Stimulated activated CD4-positive, alpha-beta T cell treated with anti-CD3 and anti-CD28 coated beads, TNF-alpha, amount 100 ng/mL, for 48 hours (primary cell): ENCODE measurements around the gene FCGR2B.
"Not testable (repeated sequence)": the region's sequence is repeated elsewhere in the genome, so short reads cannot be mapped to it uniquely, and the experiment has no call there.

Experiments used
- DNase-seq, 3 donors: peaks; one replicate each; pipeline ENCODE4 v3.0.0-alpha.2; 2020; ENCODE audit warnings: low read depth in 3 of 3

FCGR2B gene

DNA sequence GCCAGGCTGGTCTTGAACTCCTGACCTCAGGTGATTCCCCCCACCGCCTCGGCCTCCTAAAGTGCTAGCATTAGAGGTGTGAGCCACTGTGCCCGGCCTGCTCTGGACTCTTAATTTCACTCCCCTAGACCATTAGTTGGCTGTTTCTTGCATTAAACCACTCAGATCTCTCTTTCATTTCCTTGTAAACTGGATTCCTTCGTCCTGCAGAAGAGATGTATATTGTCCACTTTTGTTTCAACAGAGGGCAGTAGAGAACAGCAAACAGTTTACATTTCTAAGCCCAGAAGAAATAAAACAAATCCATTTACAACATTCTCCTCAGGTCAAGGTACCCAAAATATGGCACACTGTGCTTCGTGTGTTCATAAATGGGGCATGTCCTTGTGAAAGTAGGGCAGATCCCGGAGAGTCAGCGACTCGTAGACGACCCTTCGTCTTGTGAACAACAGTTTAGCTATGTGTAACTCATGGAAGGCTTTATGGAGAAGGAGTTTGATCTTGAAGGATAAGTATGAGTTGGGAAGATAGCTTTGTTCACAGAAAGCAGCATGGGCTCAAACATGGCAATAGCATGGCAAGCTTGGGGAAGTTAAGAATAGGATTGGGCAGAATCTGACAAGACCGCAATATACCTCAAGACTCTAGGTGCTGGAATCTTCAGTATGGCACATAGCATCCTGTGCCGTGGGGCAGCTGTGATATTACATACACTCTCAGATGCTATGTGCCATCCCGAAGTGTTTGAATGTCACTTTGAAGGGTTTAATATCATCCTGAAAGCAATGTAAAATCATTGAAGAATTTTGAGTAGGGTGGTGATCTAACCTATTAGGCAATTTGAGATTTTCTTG is 15.2 kb upstream of the FCGR2B start:
- DNase-seq: not testable (repeated sequence)

DNA sequence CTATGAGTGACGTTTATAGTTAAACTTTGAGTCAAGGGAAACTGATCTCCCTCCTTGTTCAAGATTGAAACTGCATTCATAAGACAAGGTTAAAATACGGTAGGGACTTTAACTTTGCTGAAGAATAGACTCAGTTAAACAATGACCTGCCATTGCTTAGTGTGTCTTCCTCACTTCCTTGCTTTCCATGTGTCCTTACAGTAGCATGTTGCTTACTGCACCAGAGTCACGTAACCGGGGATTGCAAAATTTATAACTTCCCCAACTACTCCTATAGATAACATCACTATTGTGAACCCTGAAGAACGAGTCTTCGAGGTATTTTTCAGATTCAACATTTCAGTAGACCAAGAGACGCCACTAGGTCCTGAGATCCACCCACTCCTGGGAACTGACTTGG is 9.4 kb upstream of the FCGR2B start:
- not testable (repeated sequence) for DNase-seq

DNA sequence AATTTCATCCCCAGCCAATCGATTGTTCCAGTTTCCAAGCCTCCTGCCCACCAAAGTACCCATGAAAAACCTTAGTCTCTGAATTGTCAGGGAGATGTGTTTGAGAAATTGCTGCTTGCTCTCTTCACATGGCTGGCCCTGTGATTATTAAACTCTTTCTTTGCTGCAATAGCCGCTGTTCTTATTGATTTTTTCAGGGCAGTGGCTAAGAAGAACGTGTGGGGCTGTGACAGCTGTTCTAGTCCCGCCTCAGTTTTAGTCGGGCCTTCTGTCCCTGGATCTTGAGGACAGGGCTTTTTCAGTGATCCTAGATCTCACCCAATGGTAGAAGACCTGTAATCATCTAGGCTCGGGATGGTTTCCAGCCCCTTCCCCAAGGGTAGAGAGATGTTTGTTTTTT is 9.0 kb upstream of the FCGR2B start:
- DNase-seq: not testable (repeated sequence)

DNA sequence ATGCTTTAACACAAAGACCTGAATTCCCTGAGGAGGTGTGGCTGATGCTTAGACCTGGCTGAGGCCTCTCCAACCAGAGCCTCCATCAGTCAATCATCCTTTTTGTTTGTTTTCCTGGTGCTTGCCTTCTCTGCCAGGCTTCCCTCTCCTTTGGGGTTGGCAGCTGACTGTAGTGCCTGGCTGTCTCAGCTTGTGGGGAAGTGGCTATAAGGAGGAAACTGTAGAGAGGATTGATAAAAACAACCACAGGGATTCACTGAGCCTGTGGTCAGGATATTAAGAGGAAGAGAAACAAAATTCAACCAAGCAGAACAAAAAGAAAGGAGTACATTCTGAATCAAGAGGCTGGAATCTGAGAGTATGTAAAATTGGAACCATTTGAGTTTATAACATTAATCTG is 4.4 kb upstream of the FCGR2B start:
- not testable (repeated sequence) for DNase-seq

GRCh38 chr1:161661660-161662311 is 1.2 kb upstream of the FCGR2B start:
- DNase-seq: not testable (repeated sequence)

DNA sequence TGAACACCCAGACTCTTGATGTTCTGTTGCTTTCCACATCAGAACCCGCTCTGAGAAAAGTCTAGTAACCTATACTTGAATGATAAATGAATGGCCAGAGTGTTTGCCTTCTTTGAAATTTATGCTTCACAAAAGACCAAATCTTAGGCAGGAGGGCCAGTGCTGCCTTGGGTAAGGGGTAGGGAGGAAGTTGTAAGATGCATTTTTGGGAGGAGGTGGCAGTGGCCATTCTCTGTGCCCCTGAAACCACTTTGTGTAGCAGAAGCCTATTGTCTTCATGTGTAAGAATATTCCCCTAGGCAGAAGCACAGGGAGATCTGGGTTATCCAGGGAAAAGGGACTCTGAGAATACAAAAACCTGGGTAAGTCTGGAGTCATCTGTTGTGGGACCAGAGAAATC is 626 bp downstream of the FCGR2B start:
- not testable (repeated sequence) for DNase-seq

GRCh38 chr1:161664689-161665088 is 1.7 kb downstream of the FCGR2B start:
- DNase-seq: not testable (repeated sequence)

- DNase-seq: not testable (repeated sequence)
Measured at GRCh38 chr1:161671045-161672020, 8.4 kb downstream of the FCGR2B start.

DNA sequence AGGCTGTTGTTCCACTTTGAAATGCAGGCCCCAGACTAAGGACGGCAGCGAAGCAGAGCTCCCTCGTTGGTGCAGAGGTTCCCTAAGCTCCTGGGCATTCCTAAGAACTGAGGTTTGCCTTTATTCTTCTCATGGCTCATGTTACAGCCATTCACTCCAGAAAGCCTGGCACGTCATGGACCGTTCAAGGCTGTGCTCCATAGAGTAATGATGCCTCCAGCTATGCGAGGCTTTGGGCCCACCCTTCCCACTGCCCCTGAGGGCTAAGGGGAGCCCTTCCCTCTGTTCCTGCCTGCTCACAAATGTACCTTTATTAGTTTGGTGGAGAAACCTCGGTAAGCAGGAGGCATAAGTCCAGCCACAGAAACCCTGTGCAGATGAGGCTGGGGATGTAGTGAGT is 10.5 kb downstream of the FCGR2B start:
- not testable (repeated sequence) for DNase-seq

- not testable (repeated sequence) for DNase-seq
Measured at GRCh38 chr1:161674447-161674846, 11.5 kb downstream of the FCGR2B start.

GRCh38 chr1:161674908-161675307 is 12.0 kb downstream of the FCGR2B start:
- DNase-seq: not testable (repeated sequence)

GRCh38 chr1:161676441-161676840 is 13.5 kb downstream of the FCGR2B start:
- DNase-seq: no peak

- no peak for DNase-seq
Measured at GRCh38 chr1:161676958-161677689, 14.2 kb downstream of the FCGR2B start.

- DNase-seq: no peak
Measured at GRCh38 chr1:161678500-161678899, 15.6 kb downstream of the FCGR2B start.

- no peak for DNase-seq
Measured at GRCh38 chr1:161681879-161682278, 18.9 kb downstream of the FCGR2B start.

GRCh38 chr1:161688946-161689345 is 26.0 kb downstream of the FCGR2B start:
- DNase-seq: no peak

DNA sequence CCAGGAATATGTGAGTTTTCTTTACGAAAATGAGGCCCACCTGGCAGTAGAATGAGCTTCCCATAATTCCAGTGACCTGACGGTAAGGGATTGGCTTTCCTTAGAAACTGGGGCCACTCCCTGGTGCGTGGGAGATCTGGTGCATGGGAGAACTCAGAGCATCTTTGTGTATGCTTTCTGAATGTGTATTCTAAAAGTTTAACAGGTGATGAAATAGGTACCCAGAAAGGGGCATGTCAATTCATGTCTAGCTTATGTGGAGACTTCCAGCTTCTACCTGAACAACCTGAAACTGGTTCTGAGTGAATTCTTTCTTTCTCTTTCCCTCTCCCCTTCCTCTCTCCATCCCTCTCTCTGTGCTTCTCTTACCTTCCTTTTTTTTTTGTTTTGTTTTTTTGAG is 28.9 kb downstream of the FCGR2B start:
- DNase-seq: no peak

DNA sequence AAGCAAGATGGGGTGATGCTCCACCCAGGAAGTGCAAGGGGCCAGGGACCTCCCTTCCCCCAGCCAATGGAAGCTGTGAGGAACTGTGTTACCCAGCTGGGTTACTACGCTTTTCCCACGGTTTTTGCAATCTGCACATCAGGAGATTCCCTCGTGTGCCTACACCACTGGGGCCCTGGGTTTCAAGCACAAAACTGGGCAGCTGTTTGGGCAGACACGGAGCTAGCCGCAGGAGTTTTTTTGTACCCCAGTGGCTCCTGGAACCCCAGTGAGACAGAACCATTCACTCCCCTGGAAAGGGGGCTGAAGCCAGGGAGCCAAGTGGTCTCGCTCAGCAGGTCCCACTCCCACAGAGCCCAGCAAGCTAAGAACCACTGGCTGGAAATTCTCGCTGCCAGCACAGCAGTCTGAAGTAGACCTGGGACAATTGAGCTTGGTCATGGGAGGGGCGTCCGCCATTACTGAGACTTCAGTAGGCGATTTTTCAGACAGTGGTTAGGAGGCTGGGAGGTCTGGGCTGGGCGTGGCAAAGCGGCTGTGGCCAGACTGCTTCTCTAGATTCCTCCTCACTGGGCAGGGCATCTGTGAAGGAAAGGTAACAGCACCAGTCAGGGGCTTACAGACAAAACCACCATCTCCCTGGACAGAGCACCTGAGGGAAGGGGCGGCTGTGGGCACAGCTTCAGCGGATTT is 30.2 kb downstream of the FCGR2B start:
- DNase-seq: not testable (repeated sequence)

GRCh38 chr1:161698302-161698701 is 35.4 kb downstream of the FCGR2B start:
- DNase-seq: not testable (repeated sequence)

GRCh38 chr1:161702250-161702649 is 39.3 kb downstream of the FCGR2B start:
- DNase-seq: no peak

DNA sequence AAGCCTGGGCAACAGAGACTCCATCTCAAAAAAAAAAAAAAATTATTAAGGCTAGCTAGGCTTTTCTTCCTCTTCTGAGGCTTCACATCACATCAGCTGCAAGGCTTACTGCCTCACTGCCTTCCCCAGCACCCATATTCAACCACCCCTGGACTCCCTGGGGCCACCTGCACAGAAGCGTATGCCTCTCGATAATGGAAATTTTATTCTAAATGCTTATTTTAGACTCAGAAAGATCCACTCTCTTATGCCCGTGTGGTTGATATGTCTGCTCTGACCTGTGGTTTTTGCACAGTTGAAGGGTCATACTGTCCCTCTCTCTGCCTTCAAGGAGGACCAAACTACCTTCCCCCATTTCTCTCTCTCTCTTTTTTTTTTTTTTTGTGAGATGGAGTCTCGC is 42.6 kb downstream of the FCGR2B start:
- no peak for DNase-seq
